ENCODE data around the gene CTNNB1.

Gene CTNNB1
- long read RNA-seq, full-length matches to known transcripts = 152 of 184 reads
- long read RNA-seq, partial matches to known transcripts = 18 of 184 reads
- long read RNA-seq, other reads (novel, unspliced or antisense) = 14 of 184 reads

GRCh38 chr3:41198950-41199865 lies at the start of gene CTNNB1:
TSS of gene CTNNB1 (plus strand) at chr3:41199505. CDS start at chr3:41224069, 24,564 bp downstream.
- peak; percentile 78 for TF ChIP-seq REST (IDR thresholded peaks at IDR 0.05; ENCODE audit: insufficient replicate concordance, low read depth)
- no peak for TF ChIP-seq CTCF (IDR thresholded peaks at IDR 0.05; ENCODE audit: insufficient read depth, low read length)
- peak; percentile 97 for TF ChIP-seq POLR2AphosphoS5 (IDR thresholded peaks at IDR 0.05; ENCODE audit: low read depth)
- TF ChIP-seq SPI1 (IDR thresholded peaks at IDR 0.05; ENCODE audit: borderline replicate concordance, low read depth) = peak; percentile 28; the same call in 1 of the 2 replicates
- TF ChIP-seq GABPA (IDR thresholded peaks at IDR 0.05; ENCODE audit: low read depth) = 0 out of 2 replicates have a peak, but pooled peaks have one; percentile 20

GRCh38 chr3:41155834-41156233 lies 43.5 kb upstream of the CTNNB1 start:
- no peak for DNase-seq (ENCODE audit: low read depth in 1 of 2, low spot score in 1 of 2)

More at GRCh38 chr3:41198950-41199865, at the start of gene CTNNB1:
- peak; percentile 86 to 88 for DNase-seq (ENCODE audit: low read depth in 1 of 2, low spot score in 1 of 2)
- Histone ChIP-seq H3K4me3 (replicated peaks; ENCODE audit: insufficient read depth, low read length) (peak within 1 kb of the TSS; percentile 77), H3K27ac (replicated peaks) (peak within 1 kb of the TSS; percentile 99), H3K27me3 (ENCODE audit: insufficient read depth, poor library complexity, severe bottlenecking) (no peaks in the 10 kb centered on the region)

More at GRCh38 chr3:41155834-41156233, 43.5 kb upstream of the CTNNB1 start:
- TF ChIP-seq REST (IDR thresholded peaks at IDR 0.05; ENCODE audit: insufficient replicate concordance, low read depth) (no peak), GABPA (IDR thresholded peaks at IDR 0.05; ENCODE audit: low read depth) (no peak), CTCF (IDR thresholded peaks at IDR 0.05; ENCODE audit: insufficient read depth, low read length) (no peak), POLR2AphosphoS5 (IDR thresholded peaks at IDR 0.05; ENCODE audit: low read depth) (no peak), SPI1 (IDR thresholded peaks at IDR 0.05; ENCODE audit: borderline replicate concordance, low read depth) (no peak)
- Histone ChIP-seq H3K27ac (replicated peaks) (no peak overlapping the region), H3K4me3 (replicated peaks; ENCODE audit: insufficient read depth, low read length) (no peak overlapping the region), H3K27me3 (ENCODE audit: insufficient read depth, poor library complexity, severe bottlenecking) (no peaks in the 10 kb centered on the region)
